Measurements from ENCODE around the gene DTX4.

Gene DTX4

GRCh38 chr11:59221441-59221840 lies 49.5 kb downstream of the DTX4 start:
- DNase-seq = no peak

GRCh38 chr11:59222464-59223060 lies 50.6 kb downstream of the DTX4 start:
- no peak for DNase-seq

GRCh38 chr11:59223177-59223576 lies 51.2 kb downstream of the DTX4 start:
- DNase-seq = no peak

- no peak for DNase-seq
These were observed 51.7 kb downstream of the DTX4 start for GRCh38 chr11:59223611-59224010.

GRCh38 chr11:59224351-59224928 lies 52.5 kb downstream of the DTX4 start:
- DNase-seq = no peak

GRCh38 chr11:59225017-59225416 lies 53.1 kb downstream of the DTX4 start:
- no peak for DNase-seq

GRCh38 chr11:59226396-59226795 lies 54.5 kb downstream of the DTX4 start:
- DNase-seq = no peak

- DNase-seq = no peak
These were observed 68.4 kb downstream of the DTX4 start for GRCh38 chr11:59240322-59240721.

- no peak for DNase-seq
These were observed 71.7 kb downstream of the DTX4 start for GRCh38 chr11:59243633-59244032.

- no peak for DNase-seq
These were observed 75.7 kb downstream of the DTX4 start for GRCh38 chr11:59247531-59248227.

- DNase-seq = no peak
These were observed 77.6 kb downstream of the DTX4 start for GRCh38 chr11:59249535-59249934.

GRCh38 chr11:59253001-59253400 lies 81.1 kb downstream of the DTX4 start:
- no peak for DNase-seq

GRCh38 chr11:59254286-59254685 lies 82.4 kb downstream of the DTX4 start:
- no peak for DNase-seq

GRCh38 chr11:59255281-59255680 lies 83.3 kb downstream of the DTX4 start:
- no peak for DNase-seq

Measured in activated gamma-delta T cell treated with Interleukin-2 at 50 U/mL for 16 hours (primary cell).